CD4-positive, CD25-positive, alpha-beta regulatory T cell (primary cell): Measurements from ENCODE around the gene PGGHG. TPM values are rescaled to one million over a fixed set of nuclear protein-coding genes. Genes with fewer than 3 reads are reported as not detected.

Source experiments
- polyA plus RNA-seq, 4 donors: library from polyadenylated mRNA; unstranded; fragments of 300-500 nt; fragmentation: Illumina TruSeq; gene quantifications; one replicate each; pipeline ENCODE4 v1.2.3, GENCODE V29; 2021
- total RNA-seq: library from RNA; stranded (reverse); gene quantifications from one replicate; pipeline ENCODE4 v1.2.3, GENCODE V29; 2022

Gene PGGHG
- total and polyA plus RNA-seq, 5 donors from 2014 or later, result 1.5 to 188 (median 2.9) TPM

Other genes starting within 250 kb of the PGGHG start
- not detected for gene SCGB1C1, start 96.0 kb upstream of the PGGHG start, total RNA-seq
- gene SCGB1C1, start 96.0 kb upstream of the PGGHG start, polyA plus RNA-seq, result not detected
- 66.4 TPM for gene BET1L, start 81.7 kb upstream of the PGGHG start, total RNA-seq
- gene BET1L, start 81.7 kb upstream of the PGGHG start, polyA plus RNA-seq, result 10 to 100 TPM; 58.2 to 84.4 (median 64.6) TPM
- 135 TPM for gene RIC8A, start 81.4 kb upstream of the PGGHG start, total RNA-seq
- 10 to 100 TPM; 74.1 to 89.7 (median 78.6) TPM for gene RIC8A, start 81.4 kb upstream of the PGGHG start, polyA plus RNA-seq
- 14.2 TPM for gene SIRT3, start 52.8 kb upstream of the PGGHG start, total RNA-seq
- 10 to 100 TPM in 2 of 4 donors, 1 to 10 TPM in 2; 6.9 to 12.4 (median 10.3) TPM for gene SIRT3, start 52.8 kb upstream of the PGGHG start, polyA plus RNA-seq
- gene PSMD13, start 52.1 kb upstream of the PGGHG start, total RNA-seq, result 99.6 TPM
- 100 to 1,000 TPM; 223 to 276 (median 261) TPM for gene PSMD13, start 52.1 kb upstream of the PGGHG start, polyA plus RNA-seq
- gene NLRP6, start 10.7 kb upstream of the PGGHG start, total RNA-seq, result 1.8 TPM
- gene NLRP6, start 10.7 kb upstream of the PGGHG start, polyA plus RNA-seq, result 1 to 10 TPM in 3 of 4 donors, under 1 TPM in 1; 0.36 to 4.0 (median 2.4) TPM
- not detected for gene IFITM5, start 10.4 kb downstream of the PGGHG start, total RNA-seq
- gene IFITM5, start 10.4 kb downstream of the PGGHG start, polyA plus RNA-seq, result not detected
- gene IFITM2, start 18.7 kb downstream of the PGGHG start, total RNA-seq, result 376 TPM
- gene IFITM2, start 18.7 kb downstream of the PGGHG start, polyA plus RNA-seq, result 1,000 to 10,000 TPM; 1,701 to 2,097 (median 1,858) TPM
- gene IFITM1, start 24.9 kb downstream of the PGGHG start, total RNA-seq, result 320 TPM
- gene IFITM1, start 24.9 kb downstream of the PGGHG start, polyA plus RNA-seq, result 1,000 to 10,000 TPM; 1,249 to 1,544 (median 1,415) TPM
- gene IFITM3, start 31.7 kb downstream of the PGGHG start, total RNA-seq, result 6.7 TPM
- 10 to 100 TPM in 2 of 4 donors, 1 to 10 TPM in 2; 3.5 to 94.8 (median 42.6) TPM for gene IFITM3, start 31.7 kb downstream of the PGGHG start, polyA plus RNA-seq
- gene B4GALNT4, start 80.4 kb downstream of the PGGHG start, total RNA-seq, result 0.99 TPM
- not detected for gene B4GALNT4, start 80.4 kb downstream of the PGGHG start, polyA plus RNA-seq
- gene PKP3, start 105.1 kb downstream of the PGGHG start, total RNA-seq, result 0.30 TPM
- under 1 TPM in 3 of 4 donors, not detected in 1; 0.09 to 0.75 (median 0.27) TPM for gene PKP3, start 105.1 kb downstream of the PGGHG start, polyA plus RNA-seq
- 387 TPM for gene SIGIRR, start 125.9 kb downstream of the PGGHG start, total RNA-seq
- 100 to 1,000 TPM; 213 to 274 (median 220) TPM for gene SIGIRR, start 125.9 kb downstream of the PGGHG start, polyA plus RNA-seq
- 153 TPM for gene ANO9, start 152.9 kb downstream of the PGGHG start, total RNA-seq
- gene ANO9, start 152.9 kb downstream of the PGGHG start, polyA plus RNA-seq, result 10 to 100 TPM in 3 of 4 donors, 1 to 10 TPM in 1; 8.9 to 16.4 (median 12.3) TPM
- 19.3 TPM for gene PTDSS2, start 161.2 kb downstream of the PGGHG start, total RNA-seq
- 1 to 10 TPM; 6.1 to 8.3 (median 6.8) TPM for gene PTDSS2, start 161.2 kb downstream of the PGGHG start, polyA plus RNA-seq
- 112 TPM for gene RNH1, start 218.1 kb downstream of the PGGHG start, total RNA-seq
- gene RNH1, start 218.1 kb downstream of the PGGHG start, polyA plus RNA-seq, result 100 to 1,000 TPM; 126 to 155 (median 133) TPM
- gene HRAS, start 246.4 kb downstream of the PGGHG start, total RNA-seq, result 35.0 TPM
- gene HRAS, start 246.4 kb downstream of the PGGHG start, polyA plus RNA-seq, result 10 to 100 TPM; 15.9 to 35.2 (median 21.1) TPM
- gene LRRC56, start 248.4 kb downstream of the PGGHG start, total RNA-seq, result 5.8 TPM
- 1 to 10 TPM in 2 of 4 donors, under 1 TPM in 2; 0.89 to 3.1 (median 1.8) TPM for gene LRRC56, start 248.4 kb downstream of the PGGHG start, polyA plus RNA-seq